GM19455 (cell line): ENCODE measurements around the gene GASK1A.

ENCODE experiments used
- ATAC-seq: cut with Tn5 transposase; IDR thresholded peaks from one replicate; pipeline ENCODE4 v1.9.1; 2021; ENCODE audit not compliant: unreplicated experiment

Gene GASK1A

DNA sequence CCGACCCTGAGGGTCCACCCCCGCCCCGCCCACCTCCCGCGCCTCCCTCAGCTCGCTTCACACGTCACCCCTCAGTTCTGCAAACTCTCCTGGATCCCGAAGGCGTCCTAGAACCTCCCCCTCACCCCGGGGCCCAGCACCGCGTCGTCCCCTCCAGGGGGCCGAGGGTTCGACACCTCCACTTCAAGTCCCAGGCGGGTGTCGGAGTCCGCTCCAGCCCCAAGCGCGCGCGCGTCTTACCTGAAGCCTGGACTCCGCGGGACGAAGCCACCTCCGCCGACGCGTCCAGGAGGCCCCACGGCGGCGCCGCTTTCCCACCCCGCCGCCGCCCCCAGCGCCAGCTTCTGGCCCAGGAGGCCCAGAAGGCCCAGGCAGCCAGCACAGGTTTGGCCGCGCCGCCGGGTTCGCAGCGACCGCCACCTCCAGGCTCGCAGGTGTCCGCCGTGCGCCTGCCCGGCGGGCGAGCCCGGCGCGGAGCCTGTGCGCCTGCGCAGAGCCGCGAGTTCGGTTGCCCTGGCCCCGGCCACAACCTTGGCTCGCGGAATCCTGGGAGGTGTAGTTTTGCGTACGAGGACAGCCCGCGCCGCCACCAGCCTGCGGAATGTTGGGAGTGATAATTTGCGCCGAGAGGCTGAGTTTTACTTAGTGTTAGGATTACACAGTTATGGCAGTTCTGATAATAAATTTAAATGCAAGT lies 126.6 kb downstream of the GASK1A start, which contains the start of gene POMGNT2:
TSS of gene POMGNT2 (minus strand) at position 484 of the 697 bp plus-strand sequence. CDS start 24,648 bp downstream, outside the sequence.
- peak; percentile 91 for ATAC-seq

- ATAC-seq: no peak
Measured at GRCh38 chr3:43106293-43106628, 127.2 kb downstream of the GASK1A start.
